A549 (cell line): ENCODE measurements around the gene SLCO2A1. TPM values are rescaled to one million over a fixed set of nuclear protein-coding genes. Genes with fewer than 3 reads are reported as not detected.

Experiments
- ATAC-seq, 2 experiments: fragments of 200-7000 bp in 1 of 2; fragments of >200 bp in 1 of 2; cut with Nextera tagmentation in 1 of 2; cut with Tn5 transposase in 1 of 2; 3 replicates each; pipeline versions ENCODE4 v1.8.0 to v1.9.1; 2018 to 2020; ENCODE audit warnings: mild to moderate bottlenecking in 1 of 2, moderate library complexity in 1 of 2
- CTCF ChIA-PET: fragments of 300-600 bp; sonication (Branson Sonifier 250); formaldehyde crosslinking; extraction: SDS; loops from one replicate; lab custom pipeline; 2021; ENCODE audit warnings: antibody characterized with exemption, inconsistent platforms; lab: Yijun Ruan, JAX
- POLR2A ChIA-PET: fragments of 350-600 bp; formaldehyde crosslinking; extraction: SDS; loops from one replicate; lab custom pipeline; 2021; ENCODE audit warnings: antibody characterized with exemption, inconsistent platforms; lab: Yijun Ruan, JAX
- DNase-seq, 2 experiments: peaks; one replicate each; pipeline versions ENCODE4 v3.0.0 to v3.0.0-alpha.2; 2011 to 2016; ENCODE audit warnings: low read depth in 1 of 2, low spot score in 1 of 2
- FAIRE-seq: peaks from 2 replicates; lab custom pipeline; 2011; peaks lifted over from hg19 to GRCh38; lab: Jason Lieb, UNC
- H3K27ac ChIP-seq, 2 experiments: fragments of >200 bp; sonication (Bioruptor Twin); formaldehyde crosslinking; 3 replicates each; pipeline ENCODE4 v1.5.1; 2016 to 2017
- H3K4me1 ChIP-seq: fragments of >200 bp; sonication (Bioruptor Twin); formaldehyde crosslinking; 3 replicates; pipeline ENCODE4 v1.6.1; 2016
- H3K4me2 ChIP-seq: fragments of >200 bp; sonication (Bioruptor Twin); formaldehyde crosslinking; 3 replicates; pipeline ENCODE4 v1.6.1; 2016
- H3K4me3 ChIP-seq: fragments of >200 bp; sonication (Bioruptor Twin); formaldehyde crosslinking; 3 replicates; pipeline ENCODE4 v1.5.1; 2016
- H3K9me3 ChIP-seq: fragments of >200 bp; sonication (Bioruptor Twin); formaldehyde crosslinking; 3 replicates; pipeline ENCODE4 v1.6.1; 2016
- ATOH8 ChIP-seq: fragments of 250-450 bp; sonication (Bioruptor Pico); IDR thresholded peaks from 2 replicates; pipeline ENCODE4 v1.5.0; 2020; ENCODE audit warnings: low read depth, mild to moderate bottlenecking, moderate library complexity
- BCL3 ChIP-seq: fragments of >200 bp; sonication (Bioruptor Twin); formaldehyde crosslinking; IDR thresholded peaks from 3 replicates; pipeline ENCODE4 v1.6.1; 2016
- BHLHE40 ChIP-seq: IDR thresholded peaks from 2 replicates; pipeline ENCODE4 v1.6.1; 2012; ENCODE audit warnings: low read depth, low read length, inconsistent platforms
- CBX8 ChIP-seq: fragments of 200-600 bp; sonication (generic); IDR thresholded peaks from 2 replicates; pipeline ENCODE4 v1.6.1; 2016
- CEBPB ChIP-seq, 2 experiments: fragments of >200 bp in 1 of 2; sonication (Bioruptor Twin) in 1 of 2; formaldehyde crosslinking in 1 of 2; IDR thresholded peaks; 2 replicates each; pipeline ENCODE4 v1.6.1; 2012 to 2016
- CHD2 ChIP-seq: fragments of 150-350 bp; IDR thresholded peaks from 2 replicates; pipeline ENCODE4 v1.6.1; 2014; ENCODE audit warnings: low read length; ENCODE audit not compliant: partially characterized antibody
- CHD4 ChIP-seq: fragments of 200-600 bp; sonication (generic); IDR thresholded peaks from 2 replicates; pipeline ENCODE4 v1.6.1; 2016; ENCODE audit warnings: antibody characterized with exemption, mild to moderate bottlenecking, borderline replicate concordance
- E2F6 ChIP-seq: IDR thresholded peaks from 2 replicates; pipeline ENCODE4 v1.6.1; 2012; ENCODE audit warnings: low read depth, borderline replicate concordance
- EHF ChIP-seq: fragments of 250-450 bp; sonication (Bioruptor Pico); IDR thresholded peaks from 2 replicates; pipeline ENCODE4 v1.5.0; 2020; ENCODE audit warnings: mild to moderate bottlenecking
- EHMT2 ChIP-seq: fragments of 200-600 bp; sonication (generic); IDR thresholded peaks from 2 replicates; pipeline ENCODE4 v1.6.1; 2016; ENCODE audit warnings: antibody characterized with exemption, low read depth, mild to moderate bottlenecking, moderate library complexity
- ESRRA ChIP-seq: fragments of 150-350 bp; IDR thresholded peaks from 2 replicates; pipeline ENCODE4 v1.6.1; 2014; ENCODE audit warnings: mild to moderate bottlenecking, low read length, borderline replicate concordance
- FOSB ChIP-seq: fragments of 250-450 bp; sonication (Bioruptor Pico); IDR thresholded peaks from 2 replicates; pipeline ENCODE4 v1.5.0; 2020; ENCODE audit warnings: mild to moderate bottlenecking, moderate library complexity
- FOXS1 ChIP-seq: fragments of 250-450 bp; sonication (Bioruptor Pico); IDR thresholded peaks from 2 replicates; pipeline ENCODE4 v1.5.0; 2020; ENCODE audit warnings: mild to moderate bottlenecking, moderate library complexity
- HDAC2 ChIP-seq: fragments of 200-600 bp; sonication (generic); IDR thresholded peaks from 2 replicates; pipeline ENCODE4 v1.6.1; 2016
- HMGXB4 ChIP-seq: fragments of 250-450 bp; sonication (Bioruptor Pico); IDR thresholded peaks from 2 replicates; pipeline ENCODE4 v1.5.0; 2021; ENCODE audit warnings: mild to moderate bottlenecking, moderate library complexity, borderline replicate concordance
- HOXB13 ChIP-seq: fragments of 250-450 bp; sonication (Bioruptor Pico); IDR thresholded peaks from 2 replicates; pipeline ENCODE4 v1.5.0; 2020; ENCODE audit warnings: low read depth, mild to moderate bottlenecking, moderate library complexity
- HOXB5 ChIP-seq: fragments of 250-450 bp; sonication (Bioruptor Pico); IDR thresholded peaks from 2 replicates; pipeline ENCODE4 v1.5.0; 2020; ENCODE audit warnings: mild to moderate bottlenecking, moderate library complexity
- JUNB ChIP-seq: fragments of >200 bp; sonication (Bioruptor Twin); formaldehyde crosslinking; IDR thresholded peaks from 2 replicates; pipeline ENCODE4 v1.6.1; 2016
- KDM1A ChIP-seq: fragments of 200-600 bp; sonication (generic); IDR thresholded peaks from 2 replicates; pipeline ENCODE4 v1.6.1; 2016; ENCODE audit warnings: low read depth, mild to moderate bottlenecking
- MAFK ChIP-seq: fragments of 450-650 bp; IDR thresholded peaks from 2 replicates; pipeline ENCODE4 v1.6.1; 2014; ENCODE audit not compliant: partially characterized antibody
- MYC ChIP-seq: IDR thresholded peaks from 2 replicates; pipeline ENCODE4 v1.6.1; 2012; ENCODE audit warnings: mild to moderate bottlenecking, inconsistent platforms, low read length, improper control_type of control experiment, borderline replicate concordance
- NFE2L2 ChIP-seq: fragments of 150-350 bp; conservative IDR thresholded peaks from 2 replicates; pipeline ENCODE4 v1.6.1; 2014; ENCODE audit warnings: low read length
- NPAS2 ChIP-seq: fragments of 250-450 bp; sonication (Bioruptor Pico); IDR thresholded peaks from 2 replicates; pipeline ENCODE4 v1.8.0; 2022; ENCODE audit warnings: mild to moderate bottlenecking, moderate library complexity, borderline replicate concordance
- PBX3 ChIP-seq: IDR thresholded peaks from 2 replicates; pipeline ENCODE4 v1.6.1; 2012
- POLR2A ChIP-seq: IDR thresholded peaks from 2 replicates; pipeline ENCODE4 v1.6.1; 2012; ENCODE audit warnings: mild to moderate bottlenecking, low read length
- POLR2AphosphoS2 ChIP-seq: conservative IDR thresholded peaks from 2 replicates; pipeline ENCODE4 v1.6.1; 2012; ENCODE audit warnings: low read length, improper control_type of control experiment, inconsistent platforms
- RCOR1 ChIP-seq: fragments of 150-350 bp; IDR thresholded peaks from 2 replicates; pipeline ENCODE4 v1.6.1; 2014; ENCODE audit warnings: antibody characterized with exemption, low read length, low read depth
- RNF2 ChIP-seq: fragments of 200-600 bp; sonication (generic); IDR thresholded peaks from 2 replicates; pipeline ENCODE4 v1.6.1; 2016; ENCODE audit warnings: low read depth, mild to moderate bottlenecking, antibody characterized with exemption, moderate library complexity, borderline replicate concordance
- TFCP2L1 ChIP-seq: fragments of 250-450 bp; sonication (Bioruptor Pico); IDR thresholded peaks from 2 replicates; pipeline ENCODE4 v1.5.0; 2021; ENCODE audit warnings: mild to moderate bottlenecking
- TP53 ChIP-seq: fragments of 250-450 bp; sonication (Bioruptor Pico); IDR thresholded peaks from 2 replicates; pipeline ENCODE4 v1.5.0; 2021; ENCODE audit warnings: mild to moderate bottlenecking, moderate library complexity
- USF2 ChIP-seq: fragments of 450-650 bp; IDR thresholded peaks from 2 replicates; pipeline ENCODE4 v1.6.1; 2014; ENCODE audit warnings: antibody characterized with exemption
- WGBS: methylation state at CpG from one replicate; pipeline ENCODE4 v1.1.6; 2017; ENCODE audit errors: missing lambda C conversion rate; 5-methylcytosine and 5-hydroxymethylcytosine counted together
- polyA plus RNA-seq, 4 experiments: library from polyadenylated mRNA; depleted of rRNA in 3 of 4; stranded (reverse); fragments of >200 nt; fragmentation: RNase III in 1 of 4; extraction: RNeasy Plus Mini Kit Qiagen cat#74134 plus additional on column Dnase treatment in 1 of 4; gene quantifications; 2 replicates in 3 of 4; 3 replicates in 1 of 4; pipeline ENCODE4 v1.2.3, GENCODE V29; 2011 to 2017

SLCO2A1 gene
- polyA plus RNA-seq, 2 of the 4 experiments (the other 2 are of a cell fraction), result 0.12 TPM; not detected in 1

- ChIA-PET POLR2A (no interaction called here), CTCF (interaction anchor here (0.7 to 0.9 kb wide), 2 partner anchors 9 to 41 kb away, joined by 3 to 4 read pairs; no protein-coding TSS in a partner anchor)
- ATAC-seq (no peak), FAIRE-seq (no peak), DNase-seq (no peak)
- no peak for TF ChIP-seq FOSB (CRISPR knock-in tag)
- no peak for TF ChIP-seq NPAS2 (CRISPR knock-in tag)
- TF ChIP-seq HMGXB4, result no peak
- TF ChIP-seq POLR2A, result no peak
- no peak for TF ChIP-seq KDM1A
- no peak for TF ChIP-seq RCOR1
- no peak for TF ChIP-seq CEBPB (IDR thresholded peaks at IDR 0.05)
- TF ChIP-seq FOXS1 (CRISPR knock-in tag), result no peak
- TF ChIP-seq EHF (CRISPR knock-in tag), result no peak
- TF ChIP-seq MYC, result no peak
- no peak for TF ChIP-seq BHLHE40
- no peak for TF ChIP-seq RNF2
- no peak for TF ChIP-seq MAFK
- TF ChIP-seq CHD2, result no peak
- TF ChIP-seq CHD4, result no peak
- TF ChIP-seq NFE2L2, result no peak
- TF ChIP-seq BCL3, result no peak
- no peak for TF ChIP-seq TP53 (CRISPR knock-in tag)
- no peaks in the 10 kb centered on the region for H3K9me3 ChIP-seq
- 64% methylated on average over 5 of the region's 11 CpGs for WGBS
- H3K4me3 ChIP-seq, result no peak overlapping the region
- no peak overlapping the region for H3K4me2 ChIP-seq
- H3K4me1 ChIP-seq, result no peaks in the 10 kb centered on the region
- H3K27ac ChIP-seq, result no peak overlapping the region
Measured at GRCh38 chr3:133954717-133955360, 74.9 kb downstream of the SLCO2A1 start.

GRCh38 chr3:133953297-133953696 is 76.4 kb downstream of the SLCO2A1 start:
- WGBS, result 69% methylated on average over 4 of the region's 6 CpGs
- no peak for DNase-seq
- no peak for TF ChIP-seq ESRRA
- TF ChIP-seq CEBPB (IDR thresholded peaks at IDR 0.05), result no peak
- TF ChIP-seq KDM1A, result no peak
- no peak for TF ChIP-seq TP53 (CRISPR knock-in tag)
- no peak for TF ChIP-seq HOXB5 (CRISPR knock-in tag)
- TF ChIP-seq EHMT2, result no peak
- no peak for TF ChIP-seq CBX8
- TF ChIP-seq NPAS2 (CRISPR knock-in tag), result no peak
- TF ChIP-seq USF2, result no peak
- TF ChIP-seq HOXB13 (CRISPR knock-in tag), result no peak
- TF ChIP-seq ATOH8, result no peak
- TF ChIP-seq POLR2AphosphoS2, result no peak
- no peak for TF ChIP-seq E2F6
- TF ChIP-seq HDAC2, result no peak
- no peak for TF ChIP-seq TFCP2L1
- TF ChIP-seq JUNB, result no peak
- TF ChIP-seq PBX3, result no peak
- TF ChIP-seq, all 56 proteins: peak for 0
- ATAC-seq, result no peak
- ChIA-PET CTCF (interaction anchor here (1.0 kb wide), 1 partner anchor 260 kb away, joined by 3 read pairs; no protein-coding TSS in a partner anchor), POLR2A (no interaction called here)
- no peaks in the 10 kb centered on the region for H3K4me1 ChIP-seq
- no peak overlapping the region for H3K27ac ChIP-seq
- no peak overlapping the region for H3K4me3 ChIP-seq
- H3K9me3 ChIP-seq, result no peaks in the 10 kb centered on the region
- no peak overlapping the region for H3K4me2 ChIP-seq
- FAIRE-seq, result no peak
